KMS-11 (cell line): ENCODE results near the gene OR14I1.
A peak's percentile ranks its signal among the peaks of the same experiment; 100 is the strongest.
"Not testable (repeated sequence)": the region's sequence is repeated elsewhere in the genome, so short reads cannot be mapped to it uniquely, and the experiment has no call there.

Experiments used
- H2AFZ ChIP-seq: fragments of 200-600 bp; sonication (generic); 2 replicates; pipeline ENCODE4 v1.6.1; 2016; ENCODE audit warnings: antibody characterized with exemption, mixed run types, low read depth
- H3K27ac ChIP-seq: fragments of 200-600 bp; sonication (generic); 2 replicates; pipeline ENCODE4 v1.6.1; 2016; ENCODE audit warnings: mild to moderate bottlenecking, mixed run types
- H3K27me3 ChIP-seq: fragments of 200-600 bp; sonication (generic); 2 replicates; pipeline ENCODE4 v1.6.1; 2017; ENCODE audit warnings: mild to moderate bottlenecking, low read depth, mixed run types, moderate library complexity; ENCODE audit not compliant: insufficient read depth
- H3K36me3 ChIP-seq: fragments of 200-600 bp; sonication (generic); 2 replicates; pipeline ENCODE4 v1.6.1; 2017; ENCODE audit warnings: mild to moderate bottlenecking, mixed run types; ENCODE audit not compliant: insufficient read depth
- H3K4me1 ChIP-seq: fragments of 200-600 bp; sonication (generic); 2 replicates; pipeline ENCODE4 v1.6.1; 2016; ENCODE audit warnings: mild to moderate bottlenecking, low read depth, mixed run types; ENCODE audit not compliant: poor library complexity, severe bottlenecking
- H3K4me2 ChIP-seq: fragments of 200-600 bp; sonication (generic); 2 replicates; pipeline ENCODE4 v1.7.0; 2016; ENCODE audit warnings: mild to moderate bottlenecking, mixed run types
- H3K4me3 ChIP-seq: fragments of 200-600 bp; sonication (generic); IDR thresholded peaks from 2 replicates; pipeline ENCODE4 v1.6.1; 2017; ENCODE audit warnings: low read depth, low read length, mixed read lengths; ENCODE audit not compliant: insufficient read depth
- H3K79me2 ChIP-seq: fragments of 200-600 bp; sonication (generic); 2 replicates; pipeline ENCODE4 v1.6.1; 2016; ENCODE audit warnings: low read depth, mixed run types; ENCODE audit not compliant: insufficient read depth
- H3K9ac ChIP-seq: fragments of 200-600 bp; sonication (generic); 2 replicates; pipeline ENCODE4 v1.6.1; 2016; ENCODE audit warnings: mild to moderate bottlenecking, mixed run types
- H4K20me1 ChIP-seq: fragments of 200-600 bp; sonication (generic); 2 replicates; pipeline ENCODE4 v1.6.1; 2016; ENCODE audit warnings: mild to moderate bottlenecking, mixed run types; ENCODE audit not compliant: insufficient read depth
- CTCF ChIP-seq: fragments of 200-600 bp; sonication (generic); conservative IDR thresholded peaks from 2 replicates; pipeline ENCODE4 v1.6.1; 2017; ENCODE audit warnings: low read depth, mild to moderate bottlenecking, antibody characterized with exemption, low read length, moderate library complexity, mixed read lengths

OR14I1 gene

GRCh38 chr1:248688527-248689298, 13.9 kb downstream of the OR14I1 start:
- H3K79me2 ChIP-seq = no peaks in the 10 kb centered on the region
- no peak for TF ChIP-seq CTCF
- H3K4me1 ChIP-seq = no peaks in the 10 kb centered on the region
- no peaks in the 10 kb centered on the region for H3K36me3 ChIP-seq
- H3K9ac ChIP-seq = no peak overlapping the region
- H3K4me2 ChIP-seq = no peak overlapping the region
- H3K27ac ChIP-seq = no peak overlapping the region
- H2AFZ ChIP-seq = no peak overlapping the region
- H3K4me3 ChIP-seq = no peak overlapping the region
- H3K27me3 ChIP-seq = no peaks in the 10 kb centered on the region
- no peaks in the 10 kb centered on the region for H4K20me1 ChIP-seq

- no peaks in the 10 kb centered on the region for H3K36me3 ChIP-seq
- H3K9ac ChIP-seq = no peak overlapping the region
- no peaks in the 10 kb centered on the region for H3K79me2 ChIP-seq
- H3K27ac ChIP-seq = no peak overlapping the region
- no peak overlapping the region for H2AFZ ChIP-seq
- no peaks in the 10 kb centered on the region for H3K27me3 ChIP-seq
- H4K20me1 ChIP-seq = no peaks in the 10 kb centered on the region
- no peak overlapping the region for H3K4me2 ChIP-seq
- TF ChIP-seq CTCF = peak; percentile 37; the same call in 1 of the 2 replicates
- no peak overlapping the region for H3K4me3 ChIP-seq
- no peaks in the 10 kb centered on the region for H3K4me1 ChIP-seq
These were observed 15.8 kb downstream of the OR14I1 start for GRCh38 chr1:248686815-248687214.

- no peaks in the 10 kb centered on the region for H3K36me3 ChIP-seq
- no peaks in the 10 kb centered on the region for H3K27me3 ChIP-seq
- TF ChIP-seq CTCF = no peak
- H3K9ac ChIP-seq = no peak overlapping the region
- H2AFZ ChIP-seq = no peak overlapping the region
- no peak overlapping the region for H3K27ac ChIP-seq
- H3K4me2 ChIP-seq = no peak overlapping the region
- no peaks in the 10 kb centered on the region for H3K4me1 ChIP-seq
- H3K4me3 ChIP-seq = no peak overlapping the region
- no peaks in the 10 kb centered on the region for H3K79me2 ChIP-seq
- H4K20me1 ChIP-seq = no peaks in the 10 kb centered on the region
These were observed 20.9 kb downstream of the OR14I1 start for GRCh38 chr1:248681651-248682050.

GRCh38 chr1:248670003-248670402, 32.6 kb downstream of the OR14I1 start:
- no peaks in the 10 kb centered on the region for H3K4me1 ChIP-seq
- H2AFZ ChIP-seq = no peak overlapping the region
- no peak overlapping the region for H3K4me2 ChIP-seq
- no peak overlapping the region for H3K9ac ChIP-seq
- H3K36me3 ChIP-seq = no peaks in the 10 kb centered on the region
- H3K79me2 ChIP-seq = no peaks in the 10 kb centered on the region
- H3K27me3 ChIP-seq = no peaks in the 10 kb centered on the region
- TF ChIP-seq CTCF = no peak
- no peaks in the 10 kb centered on the region for H4K20me1 ChIP-seq
- no peak overlapping the region for H3K27ac ChIP-seq
- H3K4me3 ChIP-seq = no peak overlapping the region

GRCh38 chr1:248663453-248664328, 38.9 kb downstream of the OR14I1 start:
- H3K27me3 ChIP-seq, H3K27ac ChIP-seq, H3K79me2 ChIP-seq, H3K36me3 ChIP-seq, H3K4me2 ChIP-seq, H3K4me3 ChIP-seq, H3K9ac ChIP-seq, H2AFZ ChIP-seq, H4K20me1 ChIP-seq, H3K4me1 ChIP-seq: not testable (repeated sequence)

GRCh38 chr1:248656797-248657196, 45.8 kb downstream of the OR14I1 start:
- not testable (repeated sequence) for H3K4me3 ChIP-seq, H3K4me2 ChIP-seq, H3K4me1 ChIP-seq, H2AFZ ChIP-seq, H3K79me2 ChIP-seq, H3K27ac ChIP-seq, H3K9ac ChIP-seq, H3K36me3 ChIP-seq, H3K27me3 ChIP-seq, H4K20me1 ChIP-seq
